GM10266 (cell line): ENCODE measurements around the gene MBD5.

ENCODE experiments used
- DNase-seq: peaks from one replicate; pipeline ENCODE4 v3.0.0; 2012; ENCODE audit errors: extremely low spot score
- CTCF ChIP-seq: IDR thresholded peaks from 2 replicates; pipeline ENCODE4 v1.5.1; 2012; ENCODE audit warnings: mild to moderate bottlenecking, low read depth; ENCODE audit not compliant: control insufficient read depth, insufficient read depth; ENCODE audit errors: missing control alignments

MBD5 gene

GRCh38 chr2:148177559-148177958 lies 156.7 kb downstream of the MBD5 start:
- DNase-seq = no peak
- TF ChIP-seq CTCF = no peak

DNA sequence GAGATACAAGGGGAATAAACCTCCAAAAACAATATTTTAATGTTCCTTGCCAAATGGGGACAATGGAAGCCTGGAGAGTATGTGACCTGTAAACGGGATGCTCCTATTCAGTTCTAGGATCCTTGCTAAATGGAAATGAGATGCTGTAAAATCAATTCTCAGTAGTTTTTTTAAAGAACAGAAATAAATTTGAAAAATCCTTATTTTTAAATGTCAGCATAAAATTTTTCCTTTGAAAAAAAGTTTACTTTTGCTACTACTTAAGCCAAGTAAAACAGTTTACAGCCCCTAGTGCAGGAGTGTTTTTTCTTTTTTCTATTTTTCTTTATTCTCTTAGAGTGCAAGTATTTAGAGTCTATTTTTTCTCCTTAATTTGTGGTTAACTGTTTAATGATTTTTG lies 158.8 kb downstream of the MBD5 start:
- TF ChIP-seq CTCF = no peak

GRCh38 chr2:148184976-148185375 lies 164.1 kb downstream of the MBD5 start:
- TF ChIP-seq CTCF = no peak
- DNase-seq = no peak

More for the DNA sequence above, 158.8 kb downstream of the MBD5 start:
- no peak for DNase-seq

GRCh38 chr2:148194882-148195281 lies 174.0 kb downstream of the MBD5 start:
- DNase-seq = no peak
- TF ChIP-seq CTCF = no peak

DNA sequence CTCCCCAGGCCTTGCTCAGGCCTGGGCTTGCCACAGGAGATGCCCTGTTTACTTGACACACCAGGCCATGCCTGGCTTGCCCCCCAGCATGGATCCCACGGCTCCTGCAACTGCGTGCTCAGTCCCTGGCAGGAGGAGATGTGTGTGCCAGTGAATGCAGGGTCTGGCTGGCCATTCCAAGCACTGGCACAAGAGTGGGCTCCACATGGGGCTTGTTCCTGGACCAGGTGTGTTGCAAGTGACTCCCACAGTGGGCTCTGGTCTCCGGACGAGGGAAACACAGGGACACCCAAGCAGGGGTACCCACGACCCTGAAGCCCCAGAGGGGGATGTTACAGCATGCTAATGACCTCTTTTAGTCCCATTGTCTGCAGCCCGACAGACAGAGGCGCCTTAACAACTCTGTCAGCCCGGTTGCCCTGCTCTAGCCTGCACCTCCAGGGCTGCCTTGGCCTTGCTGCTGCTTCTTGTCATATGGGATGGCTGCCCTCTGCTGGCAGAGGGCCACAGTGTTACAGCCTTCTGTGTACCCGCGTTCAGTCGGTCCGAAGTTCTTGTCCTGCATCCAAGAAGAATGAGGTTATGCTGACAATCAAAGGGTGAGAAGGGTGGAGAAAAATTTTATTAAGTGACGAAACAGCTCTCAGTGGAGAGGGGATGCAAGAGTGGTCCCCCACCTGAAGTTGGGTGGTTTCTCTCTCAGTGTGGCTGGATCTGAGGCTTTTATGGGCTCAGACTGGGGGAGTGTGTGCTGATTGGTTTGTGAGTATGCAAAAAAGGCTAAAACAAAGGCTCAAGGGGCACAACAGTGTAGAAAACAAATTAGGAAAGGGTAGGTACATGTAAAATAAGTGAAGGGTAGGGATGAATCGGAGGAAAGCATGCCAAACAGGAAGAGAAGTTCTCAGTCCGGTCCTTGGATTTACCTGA lies 180.4 kb downstream of the MBD5 start:
- peak; percentile 38 for TF ChIP-seq CTCF
- no peak for DNase-seq

DNA sequence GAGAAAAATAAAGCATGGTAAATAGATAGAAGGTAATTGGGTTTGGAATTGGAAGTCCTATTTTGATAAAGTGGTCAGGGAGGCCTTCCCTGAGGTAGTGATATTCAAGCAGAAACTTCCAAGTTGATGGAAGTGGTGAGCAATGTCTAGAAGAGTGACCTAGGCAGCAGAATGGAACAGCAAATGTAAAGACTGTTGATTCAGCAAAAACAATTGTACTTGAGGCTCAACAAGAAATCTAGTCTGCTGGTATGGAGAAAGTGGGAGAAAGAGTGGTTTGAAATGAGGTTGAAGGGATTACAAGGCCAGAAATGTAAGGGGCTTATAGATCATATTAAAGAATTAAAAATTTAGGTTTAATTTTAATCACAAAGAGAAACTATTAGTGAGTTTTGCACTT lies 181.3 kb downstream of the MBD5 start:
- no peak for TF ChIP-seq CTCF

GRCh38 chr2:148207111-148207510 lies 186.2 kb downstream of the MBD5 start:
- DNase-seq = no peak
- TF ChIP-seq CTCF = no peak

More for the DNA sequence above, 181.3 kb downstream of the MBD5 start:
- DNase-seq = no peak
